ENCODE results near the gene PRPSAP1. TPM values are rescaled to one million over a fixed set of nuclear protein-coding genes. Genes with fewer than 3 reads are reported as not detected.

PRPSAP1 gene
- total RNA-seq, 1 experiment from 2014 or later: 42.6 TPM

GRCh38 chr17:76336756-76337412 lies 16.8 kb downstream of the PRPSAP1 start:
- CTCF ChIA-PET: interaction anchor here (0.7 to 1.1 kb wide), 4 partner anchors 17 to 727 kb away, joined by 3 to 4 read pairs (median 4); partner anchors contain the start of gene PRPSAP1
- Mint-ChIP-seq H3K27me3 (ENCODE audit: unreplicated experiment) (no peaks in the 10 kb centered on the region), H3K4me3 (ENCODE audit: low read depth, unreplicated experiment) (no peak overlapping the region), H3K27ac (ENCODE audit: unreplicated experiment) (no peak overlapping the region), H3K4me1 (ENCODE audit: low read depth, unreplicated experiment) (peaks cover 3% of the 10 kb centered on the region), H3K9me3 (ENCODE audit: low read depth, unreplicated experiment) (no peaks in the 10 kb centered on the region), H3K36me3 (ENCODE audit: insufficient read depth, unreplicated experiment) (no peaks in the 10 kb centered on the region)
- DNase-seq: no peak
- BruUV-seq (replicated peaks): no TSS peak
- intact Hi-C loops (cut with micrococcal nuclease; ENCODE audit: unreplicated experiment): no loop called here
- no peak for TF ChIP-seq CTCF (IDR thresholded peaks at IDR 0.05; ENCODE audit: unreplicated experiment)

- Mint-ChIP-seq H3K9me3 (ENCODE audit: low read depth, unreplicated experiment) (no peaks in the 10 kb centered on the region), H3K27ac (ENCODE audit: unreplicated experiment) (no peak overlapping the region), H3K4me1 (ENCODE audit: low read depth, unreplicated experiment) (peaks cover 14% of the 10 kb centered on the region), H3K36me3 (ENCODE audit: insufficient read depth, unreplicated experiment) (no peaks in the 10 kb centered on the region), H3K4me3 (ENCODE audit: low read depth, unreplicated experiment) (no peak overlapping the region), H3K27me3 (ENCODE audit: unreplicated experiment) (no peaks in the 10 kb centered on the region)
- BruUV-seq (replicated peaks): no TSS peak
- no peak for DNase-seq
- CTCF ChIA-PET: no interaction called here
- no peak for TF ChIP-seq CTCF (IDR thresholded peaks at IDR 0.05; ENCODE audit: unreplicated experiment)
- intact Hi-C loops (cut with micrococcal nuclease; ENCODE audit: unreplicated experiment): no loop called here
Observed at GRCh38 chr17:76335716-76336381, 17.9 kb downstream of the PRPSAP1 start.

GRCh38 chr17:76333673-76334505 lies 19.8 kb downstream of the PRPSAP1 start:
- TF ChIP-seq CTCF (IDR thresholded peaks at IDR 0.05; ENCODE audit: unreplicated experiment): no peak
- intact Hi-C loops (cut with micrococcal nuclease; ENCODE audit: unreplicated experiment): no loop called here
- CTCF ChIA-PET: no interaction called here
- Mint-ChIP-seq H3K36me3 (ENCODE audit: insufficient read depth, unreplicated experiment) (peaks cover under 1% of the 10 kb centered on the region), H3K4me1 (ENCODE audit: low read depth, unreplicated experiment) (peaks cover 19% of the 10 kb centered on the region), H3K27ac (ENCODE audit: unreplicated experiment) (no peak overlapping the region), H3K9me3 (ENCODE audit: low read depth, unreplicated experiment) (no peaks in the 10 kb centered on the region), H3K4me3 (ENCODE audit: low read depth, unreplicated experiment) (no peak overlapping the region), H3K27me3 (ENCODE audit: unreplicated experiment) (no peaks in the 10 kb centered on the region)
- DNase-seq: no peak
- BruUV-seq (replicated peaks): no TSS peak

GRCh38 chr17:76331083-76331482 lies 22.6 kb downstream of the PRPSAP1 start:
- intact Hi-C loops (cut with micrococcal nuclease; ENCODE audit: unreplicated experiment): no loop called here
- BruUV-seq (replicated peaks): no TSS peak
- H3K9me3 Mint-ChIP-seq (ENCODE audit: low read depth, unreplicated experiment): no peaks in the 10 kb centered on the region
- H3K27me3 Mint-ChIP-seq (ENCODE audit: unreplicated experiment): no peaks in the 10 kb centered on the region
- H3K36me3 Mint-ChIP-seq (ENCODE audit: insufficient read depth, unreplicated experiment): peaks cover 13% of the 10 kb centered on the region
- DNase-seq: peak; percentile 12
- H3K4me1 Mint-ChIP-seq (ENCODE audit: low read depth, unreplicated experiment): peaks cover 19% of the 10 kb centered on the region
- no peak for TF ChIP-seq CTCF (IDR thresholded peaks at IDR 0.05; ENCODE audit: unreplicated experiment)
- CTCF ChIA-PET: interaction anchor here (0.6 kb wide), 1 partner anchor 179 kb away, joined by 4 read pairs; no protein-coding TSS in a partner anchor
- no peak overlapping the region for H3K4me3 Mint-ChIP-seq (ENCODE audit: low read depth, unreplicated experiment)
- H3K27ac Mint-ChIP-seq (ENCODE audit: unreplicated experiment): no peak overlapping the region
